DOHH2 (cell line): ENCODE measurements around the gene MT1X.

Experiments used
- H3F3A ChIP-seq: fragments of 200-600 bp; sonication (generic), shearing (Covaris generic); 2 replicates; pipeline ENCODE4 v1.6.0; 2016; ENCODE audit warnings: antibody characterized with exemption, mild to moderate bottlenecking; ENCODE audit not compliant: control insufficient read depth, insufficient read depth
- H3K27ac ChIP-seq: fragments of 200-600 bp; sonication (generic); 2 replicates; pipeline ENCODE4 v1.5.1; 2014; ENCODE audit warnings: low read depth, mild to moderate bottlenecking, low read length, moderate library complexity
- H3K27me3 ChIP-seq: fragments of 200-600 bp; sonication (generic); 2 replicates; pipeline ENCODE4 v1.6.1; 2014; ENCODE audit warnings: mild to moderate bottlenecking, low read length, mixed read lengths; ENCODE audit not compliant: control insufficient read depth
- H3K36me3 ChIP-seq: fragments of 200-600 bp; sonication (generic); 2 replicates; pipeline ENCODE4 v1.6.1; 2014; ENCODE audit warnings: mild to moderate bottlenecking, low read length, moderate library complexity, mixed read lengths; ENCODE audit not compliant: control insufficient read depth
- H3K4me1 ChIP-seq: fragments of 200-600 bp; sonication (generic); 2 replicates; pipeline ENCODE4 v1.6.1; 2014; ENCODE audit warnings: mild to moderate bottlenecking, low read length, mixed read lengths; ENCODE audit not compliant: control insufficient read depth
- H3K4me2 ChIP-seq: fragments of 200-600 bp; sonication (generic); 2 replicates; pipeline ENCODE4 v1.6.0; 2014; ENCODE audit warnings: mild to moderate bottlenecking, low read length, moderate library complexity
- H3K4me3 ChIP-seq: fragments of 200-600 bp; sonication (generic); 2 replicates; pipeline ENCODE4 v1.5.1; 2014; ENCODE audit warnings: mild to moderate bottlenecking, low read length, mixed read lengths
- H3K79me2 ChIP-seq: fragments of 200-600 bp; sonication (generic); 2 replicates; pipeline ENCODE4 v1.6.1; 2014; ENCODE audit warnings: mild to moderate bottlenecking, low read length, mixed read lengths; ENCODE audit not compliant: control insufficient read depth
- H3K9me2 ChIP-seq: fragments of 200-600 bp; sonication (generic); replicated peaks from 2 replicates; pipeline ENCODE4 v1.6.1; 2014; ENCODE audit warnings: mild to moderate bottlenecking, low read length, mixed read lengths; ENCODE audit not compliant: control insufficient read depth
- H3K9me3 ChIP-seq: fragments of 200-600 bp; sonication (generic); 2 replicates; pipeline ENCODE4 v1.6.1; 2014; ENCODE audit warnings: antibody characterized with exemption, low read length, mixed read lengths; ENCODE audit not compliant: control insufficient read depth, insufficient read depth
- H4K20me1 ChIP-seq: fragments of 200-600 bp; sonication (generic); 2 replicates; pipeline ENCODE4 v1.6.0; 2014; ENCODE audit warnings: low read depth, mild to moderate bottlenecking, antibody characterized with exemption, low read length, moderate library complexity; ENCODE audit not compliant: control insufficient read depth, insufficient read depth
- EZH2phosphoT487 ChIP-seq: fragments of 200-600 bp; sonication (generic); IDR thresholded peaks from 2 replicates; pipeline ENCODE4 v1.6.1; 2017; ENCODE audit warnings: borderline replicate concordance, mild to moderate bottlenecking, antibody characterized with exemption, low read length, moderate library complexity, mixed read lengths
- TF ChIP-seq, protein P1 (sequence below): fragments of 200-600 bp; sonication (generic); IDR thresholded peaks from one replicate; pipeline ENCODE4 v1.5.1; 2014; ENCODE audit warnings: antibody characterized with exemption, mild to moderate bottlenecking, low read depth, low read length; ENCODE audit not compliant: poor library complexity, severe bottlenecking

Gene MT1X

GRCh38 chr16:56691885-56692284, 9.6 kb downstream of the MT1X start:
- Histone ChIP-seq H3F3A (no peaks in the 10 kb centered on the region), H3K4me3 (no peak overlapping the region), H3K27me3 (peaks cover 18% of the 10 kb centered on the region; the same call in 1 of the 2 replicates), H3K4me2 (no peak overlapping the region), H3K27ac (no peak overlapping the region), H3K79me2 (no peaks in the 10 kb centered on the region), H3K9me2 (no peaks in the 10 kb centered on the region), H3K9me3 (no peaks in the 10 kb centered on the region), H3K4me1 (no peaks in the 10 kb centered on the region), H3K36me3 (no peaks in the 10 kb centered on the region), H4K20me1 (no peaks in the 10 kb centered on the region)
- TF ChIP-seq, protein P1, sequence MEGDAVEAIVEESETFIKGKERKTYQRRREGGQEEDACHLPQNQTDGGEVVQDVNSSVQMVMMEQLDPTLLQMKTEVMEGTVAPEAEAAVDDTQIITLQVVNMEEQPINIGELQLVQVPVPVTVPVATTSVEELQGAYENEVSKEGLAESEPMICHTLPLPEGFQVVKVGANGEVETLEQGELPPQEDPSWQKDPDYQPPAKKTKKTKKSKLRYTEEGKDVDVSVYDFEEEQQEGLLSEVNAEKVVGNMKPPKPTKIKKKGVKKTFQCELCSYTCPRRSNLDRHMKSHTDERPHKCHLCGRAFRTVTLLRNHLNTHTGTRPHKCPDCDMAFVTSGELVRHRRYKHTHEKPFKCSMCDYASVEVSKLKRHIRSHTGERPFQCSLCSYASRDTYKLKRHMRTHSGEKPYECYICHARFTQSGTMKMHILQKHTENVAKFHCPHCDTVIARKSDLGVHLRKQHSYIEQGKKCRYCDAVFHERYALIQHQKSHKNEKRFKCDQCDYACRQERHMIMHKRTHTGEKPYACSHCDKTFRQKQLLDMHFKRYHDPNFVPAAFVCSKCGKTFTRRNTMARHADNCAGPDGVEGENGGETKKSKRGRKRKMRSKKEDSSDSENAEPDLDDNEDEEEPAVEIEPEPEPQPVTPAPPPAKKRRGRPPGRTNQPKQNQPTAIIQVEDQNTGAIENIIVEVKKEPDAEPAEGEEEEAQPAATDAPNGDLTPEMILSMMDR, result no peak
- no peak for TF ChIP-seq EZH2phosphoT487

DNA sequence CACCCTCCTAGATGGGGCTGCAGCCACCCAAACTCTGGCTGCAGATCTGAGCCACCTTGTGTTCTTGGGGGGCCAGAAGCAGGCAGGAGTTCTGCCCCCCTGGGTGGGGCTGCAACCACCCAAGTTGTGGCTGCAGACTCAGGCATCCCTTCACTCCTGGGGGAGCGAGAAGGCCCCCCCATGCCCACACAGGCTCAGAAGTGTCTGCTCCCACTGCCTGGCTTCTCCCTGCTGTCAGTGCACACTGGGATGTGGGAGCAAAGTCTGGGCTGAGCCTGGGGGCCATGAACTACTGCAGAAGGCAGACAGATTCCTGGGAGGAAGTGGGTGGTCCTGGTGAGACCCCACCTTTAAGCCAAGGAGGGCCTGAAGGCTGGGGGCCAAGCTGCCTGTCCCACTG, 13.0 kb downstream of the MT1X start:
- TF ChIP-seq EZH2phosphoT487, result no peak
- TF ChIP-seq, protein P1, result no peak
- Histone ChIP-seq H3K4me2 (no peak overlapping the region), H3K27ac (no peak overlapping the region), H4K20me1 (no peaks in the 10 kb centered on the region), H3K9me3 (no peaks in the 10 kb centered on the region), H3K9me2 (no peaks in the 10 kb centered on the region), H3K4me1 (no peaks in the 10 kb centered on the region), H3K79me2 (no peaks in the 10 kb centered on the region), H3K4me3 (no peak overlapping the region), H3K36me3 (no peaks in the 10 kb centered on the region), H3K27me3 (no peaks in the 10 kb centered on the region), H3F3A (no peaks in the 10 kb centered on the region)

DNA sequence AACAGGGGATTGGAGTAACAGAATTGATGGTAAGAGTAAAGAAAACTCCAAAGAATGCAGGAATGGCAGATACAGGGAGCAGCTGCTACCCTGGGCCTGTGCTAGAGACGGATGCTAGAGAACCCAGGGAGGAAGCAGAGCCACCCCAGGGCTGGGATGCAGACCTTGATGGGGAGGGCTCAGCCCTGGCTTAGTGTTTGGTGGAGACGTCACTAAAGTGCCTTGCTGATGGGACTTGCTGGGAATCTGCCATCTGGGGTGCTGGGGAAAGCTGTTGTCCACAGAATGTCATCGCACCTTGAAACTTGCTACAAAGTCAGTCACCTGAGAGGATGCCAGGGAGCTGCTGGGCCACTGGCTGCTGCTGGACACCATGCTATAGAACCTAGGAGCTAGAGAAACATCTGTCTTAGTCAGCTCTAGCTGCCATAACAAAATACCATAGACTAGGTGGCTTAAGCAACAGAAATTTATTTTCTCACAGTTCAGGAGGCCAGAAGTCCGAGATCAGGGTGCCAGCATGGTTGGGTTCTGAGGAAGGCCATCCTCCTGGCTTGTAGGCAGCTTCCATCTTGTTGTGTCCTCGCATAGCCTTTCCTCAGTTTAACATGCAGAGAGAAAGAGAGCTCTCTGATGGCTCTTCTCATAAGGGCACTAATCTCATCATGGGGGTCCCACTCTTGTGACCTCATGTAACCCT, 15.3 kb downstream of the MT1X start:
- Histone ChIP-seq H4K20me1 (no peaks in the 10 kb centered on the region), H3K4me2 (no peak overlapping the region), H3F3A (no peaks in the 10 kb centered on the region), H3K4me3 (no peak overlapping the region), H3K9me3 (no peaks in the 10 kb centered on the region), H3K27me3 (no peaks in the 10 kb centered on the region), H3K4me1 (0 out of 2 replicates have a peak, but pooled peaks cover 3% of the 10 kb centered on the region), H3K27ac (no peak overlapping the region), H3K9me2 (no peaks in the 10 kb centered on the region), H3K36me3 (no peaks in the 10 kb centered on the region), H3K79me2 (no peaks in the 10 kb centered on the region)
- no peak for TF ChIP-seq EZH2phosphoT487
- TF ChIP-seq, protein P1, result no peak
